ENCODE results near the gene PALS1.
"Not testable (repeated sequence)": the region's sequence is repeated elsewhere in the genome, so short reads cannot be mapped to it uniquely, and the experiment has no call there.

The PALS1 gene

DNA sequence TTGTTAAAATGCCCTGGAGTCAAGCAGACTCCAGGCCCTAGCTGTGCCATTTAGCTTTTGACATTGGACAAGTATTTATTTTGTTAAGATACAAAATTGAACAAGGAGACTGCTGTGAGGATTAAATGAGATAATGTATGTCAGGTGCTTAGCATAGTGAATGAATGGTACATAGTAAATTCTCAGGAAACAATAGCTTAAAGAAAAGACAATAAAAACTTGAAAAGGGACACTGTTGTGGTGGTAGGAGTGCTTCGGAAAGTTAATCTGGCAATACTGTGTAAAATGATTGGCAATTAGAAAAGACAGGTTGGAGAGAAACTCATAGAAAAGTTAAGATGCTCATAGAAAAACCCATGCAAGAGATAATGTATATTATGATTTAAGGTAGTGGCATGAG is 19.7 kb downstream of the PALS1 start:
- no peak for DNase-seq (ENCODE audit: low read depth)

DNA sequence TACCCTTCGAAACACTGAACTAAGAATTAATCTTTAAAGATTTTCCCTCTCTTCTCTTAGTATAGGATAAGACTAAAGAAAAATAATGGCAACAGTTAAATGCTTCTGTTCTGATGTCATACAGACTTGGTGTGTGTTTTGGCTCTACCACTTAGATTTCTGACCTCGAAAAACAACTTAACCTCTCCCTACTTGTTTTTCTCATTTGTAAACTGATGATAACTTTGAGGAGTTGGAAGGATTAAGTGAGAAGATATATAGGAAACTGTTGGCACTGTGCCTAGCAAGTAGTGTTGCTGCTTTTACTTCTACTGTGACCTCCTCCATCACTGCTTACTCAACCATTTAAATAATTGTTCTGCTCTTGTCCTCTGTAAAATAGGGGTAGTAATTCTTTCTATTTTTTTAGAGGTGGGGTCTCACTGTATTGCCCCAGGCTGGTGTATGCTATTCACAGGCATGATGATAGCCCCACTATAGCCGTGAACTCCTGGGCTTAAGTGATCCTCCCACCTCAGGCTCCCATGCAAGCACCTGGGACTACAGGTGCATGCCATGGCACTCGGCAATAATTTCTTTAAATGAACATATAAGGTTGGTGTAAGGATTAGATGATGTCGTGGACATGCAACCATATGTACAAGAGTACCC is 22.4 kb downstream of the PALS1 start:
- no peak for DNase-seq (ENCODE audit: low read depth)

DNA sequence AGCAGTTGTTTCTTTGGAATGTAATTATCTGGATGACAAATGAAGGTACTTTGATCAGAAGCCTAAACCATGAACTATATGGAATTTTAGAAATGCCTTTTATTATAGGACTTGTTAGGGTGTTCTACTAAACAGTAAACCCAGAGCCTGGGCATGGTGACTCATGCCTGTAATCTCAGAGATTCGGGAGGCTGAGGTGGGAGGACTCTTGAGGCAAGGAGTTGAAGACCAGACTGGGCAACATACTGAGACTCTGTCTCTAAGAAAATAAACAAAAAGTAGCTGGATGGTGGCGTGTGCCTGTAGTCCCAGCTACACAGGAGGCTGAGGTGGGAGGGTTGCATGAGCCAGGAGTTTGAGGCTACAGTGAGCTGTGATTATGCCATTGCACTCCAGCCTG is 23.9 kb downstream of the PALS1 start:
- DNase-seq (ENCODE audit: low read depth), result no peak

DNA sequence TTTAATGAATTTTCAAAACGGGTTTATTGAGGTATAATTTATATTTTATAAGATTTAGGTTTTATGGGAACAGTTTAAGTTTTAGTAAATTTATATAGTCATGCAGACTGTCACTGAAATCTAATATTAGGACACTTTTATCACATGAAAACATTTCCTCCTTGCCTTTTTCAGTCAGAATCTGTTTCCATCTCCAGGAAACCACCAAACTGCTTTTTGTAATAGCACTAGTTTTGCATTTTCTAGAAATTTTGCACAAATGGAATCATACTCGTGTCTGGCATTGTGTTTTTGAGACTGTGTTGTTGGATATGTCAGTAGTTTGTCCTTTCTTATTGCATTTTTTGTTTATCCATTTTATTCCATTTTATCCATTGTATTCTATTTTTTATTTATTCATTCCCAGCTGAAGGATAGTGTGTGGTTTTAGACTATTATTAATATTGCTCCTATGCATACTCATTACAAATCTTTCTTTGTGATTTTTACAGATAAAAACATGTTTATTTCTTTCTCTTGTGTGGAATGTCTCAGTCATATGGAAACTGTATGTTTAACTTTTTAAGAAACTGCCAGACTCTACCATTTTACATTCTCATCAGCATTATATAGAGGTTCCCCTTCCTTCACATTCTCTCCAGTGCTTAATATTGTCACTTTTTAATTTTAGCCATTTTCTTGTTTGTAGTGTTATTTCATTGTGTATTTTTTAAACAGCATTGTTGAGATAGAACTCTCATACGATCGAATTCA is 26.5 kb downstream of the PALS1 start:
- no peak for DNase-seq (ENCODE audit: low read depth)

DNA sequence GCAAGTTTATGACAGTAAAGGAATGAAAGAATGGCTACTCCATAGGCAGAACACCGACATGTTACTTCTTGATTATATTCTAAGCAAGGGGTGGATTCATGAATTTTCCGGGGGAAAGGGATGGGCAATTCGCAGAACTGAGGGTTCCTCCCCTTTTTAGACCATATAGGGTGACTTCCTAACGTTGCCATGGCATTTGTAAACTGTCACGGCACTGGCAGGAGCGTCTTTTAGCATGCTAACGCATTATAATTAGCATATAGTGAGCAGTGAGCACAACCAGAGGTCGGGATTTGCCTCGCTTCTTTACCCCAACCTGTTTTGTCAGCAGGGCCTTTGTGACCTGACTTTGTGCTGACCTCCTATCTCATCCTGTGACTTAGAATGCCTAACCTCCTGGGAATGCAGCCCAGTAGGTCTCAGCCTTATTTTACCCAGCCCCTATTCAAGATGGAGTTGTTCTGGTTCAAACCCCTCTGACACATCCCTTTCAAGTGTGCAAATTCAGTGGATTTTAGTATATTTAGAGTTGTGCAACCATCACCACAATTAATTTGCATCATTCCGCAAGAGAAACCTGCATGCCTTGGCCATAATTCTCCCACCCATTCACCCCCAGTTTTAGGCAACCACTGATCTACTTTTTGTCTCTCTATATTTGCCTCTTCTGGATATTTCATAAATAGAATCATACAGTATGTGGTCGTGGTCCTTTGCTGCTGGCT is 27.4 kb downstream of the PALS1 start:
- DNase-seq (ENCODE audit: low read depth), result no peak

DNA sequence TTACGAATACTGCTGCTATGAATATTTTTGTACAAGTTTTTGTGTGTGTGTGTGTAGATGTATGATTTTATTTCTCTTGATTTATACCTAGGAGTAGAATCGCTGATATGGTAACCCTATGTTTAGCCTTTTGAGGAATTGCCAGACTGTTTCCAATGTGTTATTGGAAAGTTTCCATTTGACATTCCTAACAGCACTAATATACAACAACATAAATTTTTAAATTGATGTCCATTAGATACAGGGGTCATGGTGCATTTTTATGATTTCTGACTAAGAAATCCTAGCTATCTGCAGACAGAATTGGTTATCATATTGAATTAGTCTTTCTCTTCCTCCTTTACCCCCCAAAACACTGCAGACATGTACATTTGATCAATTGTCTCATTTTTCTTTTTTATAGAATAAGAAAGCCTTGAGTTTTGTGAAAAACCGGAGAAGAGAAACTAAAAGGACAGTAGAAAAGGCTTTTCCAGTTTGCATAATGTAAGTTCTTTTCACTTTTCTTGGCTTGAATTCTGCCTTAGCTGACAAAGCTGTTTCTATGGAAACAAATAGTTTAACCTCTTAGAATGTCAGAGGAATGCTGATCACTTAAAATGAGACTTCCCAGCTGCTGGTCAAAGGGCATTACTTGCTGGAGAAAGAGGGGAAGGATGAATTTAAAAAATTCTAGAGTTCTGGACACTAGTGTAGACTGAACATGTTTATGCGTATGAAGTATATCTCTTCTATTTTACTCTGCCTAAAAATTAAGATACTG is 28.2 kb downstream of the PALS1 start:
- DNase-seq (ENCODE audit: low read depth), result no peak

DNA sequence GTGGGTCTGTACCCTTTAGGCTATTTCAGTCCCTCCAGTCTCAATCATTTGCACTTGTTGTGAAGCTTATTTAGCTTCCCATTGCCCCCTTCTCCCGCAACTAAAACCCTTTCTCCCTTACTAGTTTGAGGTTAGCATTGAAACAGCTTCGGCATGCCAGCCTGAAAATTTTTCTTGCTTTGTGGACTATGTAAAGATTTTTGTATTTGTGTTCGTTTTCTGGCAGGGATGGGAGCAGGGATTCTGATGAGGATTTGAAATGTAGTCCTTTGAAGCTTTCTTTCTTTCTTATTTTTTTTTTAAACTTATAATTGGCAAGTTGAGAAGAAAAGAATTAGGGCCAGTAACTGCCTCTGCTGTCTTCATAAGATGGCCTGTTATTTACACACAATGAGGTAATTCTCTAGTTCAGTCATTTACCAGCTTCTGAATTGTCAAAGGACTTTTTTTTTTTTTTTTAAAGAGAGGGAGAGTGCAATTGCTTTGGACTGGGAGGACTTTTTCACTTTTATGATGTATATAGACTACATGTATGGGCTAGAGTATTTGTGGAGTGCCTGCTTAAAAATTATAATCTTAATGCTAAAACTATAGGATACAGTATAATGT is 29.0 kb downstream of the PALS1 start:
- DNase-seq (ENCODE audit: low read depth), result no peak

DNA sequence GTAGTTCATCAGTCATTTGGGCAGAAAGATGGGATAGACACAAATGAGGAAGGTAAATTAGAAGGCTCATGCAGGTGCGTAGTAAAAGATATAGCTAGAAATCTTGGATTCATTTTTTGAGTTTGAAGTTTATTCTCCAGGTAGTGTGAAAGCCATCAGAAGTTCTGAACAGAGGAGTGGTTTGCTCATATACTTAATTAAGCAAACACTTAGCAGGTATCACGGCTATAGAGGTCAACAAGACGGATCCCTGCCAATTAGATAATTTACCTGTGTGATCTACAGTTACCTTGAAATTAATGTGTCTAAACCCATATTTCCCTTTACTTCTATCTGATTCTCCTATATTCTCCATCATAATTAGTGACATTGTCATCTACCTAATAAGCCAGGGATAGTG is 29.7 kb downstream of the PALS1 start:
- no peak for DNase-seq (ENCODE audit: low read depth)

DNA sequence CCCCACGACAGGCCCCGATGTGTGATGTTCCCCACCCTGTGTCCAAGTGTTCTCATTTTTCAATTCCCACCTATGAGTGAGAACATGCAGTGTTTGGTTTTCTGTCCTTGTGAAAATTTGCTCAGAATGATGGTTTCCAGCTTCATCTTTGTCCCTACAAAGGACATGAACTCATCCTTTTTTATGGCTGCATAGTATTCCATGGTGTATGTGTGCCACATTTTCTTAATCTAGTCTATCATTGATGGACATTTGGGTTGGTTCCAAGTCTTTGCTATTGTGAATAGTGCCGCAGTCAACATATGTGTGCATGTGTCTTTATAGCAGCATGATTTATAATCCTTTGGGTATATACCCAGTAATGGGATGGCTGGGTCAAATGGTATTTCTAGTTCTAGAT is 32.0 kb downstream of the PALS1 start:
- not testable (repeated sequence) for DNase-seq (ENCODE audit: low read depth)

DNA sequence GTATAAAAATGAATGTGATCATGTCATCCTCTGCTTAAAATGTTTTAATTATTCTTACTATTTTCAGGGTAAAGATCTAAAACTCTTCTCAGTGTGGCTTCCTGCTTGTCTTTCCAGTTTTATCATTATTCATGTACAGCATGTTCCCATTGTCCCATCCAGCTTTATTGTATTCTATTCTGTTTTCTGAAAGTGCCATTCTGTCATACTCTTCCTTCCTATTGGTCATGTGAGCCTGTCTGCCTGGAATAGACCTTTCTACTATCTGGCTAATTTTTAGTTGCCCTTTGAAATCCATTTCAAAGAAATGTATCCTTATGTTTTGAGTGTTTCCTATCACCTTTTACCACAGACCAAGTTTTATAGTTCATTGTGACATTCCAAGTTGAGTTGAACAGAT is 34.9 kb downstream of the PALS1 start:
- DNase-seq (ENCODE audit: low read depth), result no peak

DNA sequence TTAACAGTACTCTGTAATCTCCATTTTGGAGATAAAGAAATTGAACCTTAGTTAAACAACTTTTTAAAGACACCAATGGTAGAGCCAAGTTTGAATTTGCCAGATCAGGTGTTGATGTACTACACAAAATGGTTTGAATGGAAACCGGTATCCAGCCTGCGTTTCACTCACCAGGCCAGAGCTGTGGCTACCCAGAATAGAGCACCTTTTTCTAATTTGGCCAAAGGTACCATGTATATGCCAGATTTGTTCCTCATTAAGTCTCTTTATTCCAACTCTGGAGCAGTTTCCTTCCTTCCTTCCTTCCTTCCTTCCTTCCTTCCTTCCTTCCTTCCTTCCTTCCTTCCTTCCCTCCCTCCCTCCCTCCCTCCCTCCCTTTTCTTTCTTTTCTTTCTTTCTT is 39.3 kb downstream of the PALS1 start:
- DNase-seq (ENCODE audit: low read depth), result no peak

DNA sequence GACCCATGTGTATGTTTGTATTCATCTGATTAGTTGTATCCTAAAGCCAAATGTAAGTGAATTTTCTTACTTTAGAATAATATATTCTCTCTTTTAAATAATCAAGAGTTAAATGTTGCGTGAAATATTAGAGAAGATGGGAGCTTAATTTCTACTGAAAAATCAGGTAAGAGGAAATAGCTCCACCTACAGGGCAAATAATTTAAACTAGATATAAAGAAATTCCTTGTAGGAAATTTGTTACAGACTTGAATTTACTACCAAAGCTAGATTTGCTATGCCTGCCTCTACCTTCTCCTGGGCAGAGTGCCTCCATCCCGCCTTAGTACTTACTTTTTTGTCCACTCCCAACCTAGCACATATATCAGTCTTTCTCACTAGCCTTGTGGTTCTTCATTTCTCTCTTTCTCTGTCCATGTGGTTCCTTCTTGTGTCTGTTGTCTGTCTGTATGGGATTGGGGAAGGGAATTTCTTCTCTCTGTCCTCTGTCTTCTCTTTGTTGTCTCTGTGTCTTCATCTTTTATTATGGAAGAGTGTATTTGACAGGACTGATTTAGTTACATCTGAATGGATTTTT is 44.7 kb downstream of the PALS1 start:
- no peak for DNase-seq (ENCODE audit: low read depth)
